Left renal cortex interstitium (tissue), 4 donors: ENCODE measurements around the gene PIKFYVE. TPM values are rescaled to one million over a fixed set of nuclear protein-coding genes. Genes with fewer than 3 reads are reported as not detected.
"Not testable (repeated sequence)": the region's sequence is repeated elsewhere in the genome, so short reads cannot be mapped to it uniquely, and the experiment has no call there.

Experiments used
- DNase-seq, 4 donors: peaks; one replicate each; pipeline ENCODE4 v3.0.0-alpha.2; 2013; ENCODE audit warnings: low read depth in 4 of 4, low spot score in 2 of 4, missing footprints in 1 of 4
- polyA plus RNA-seq, 4 donors: library from polyadenylated mRNA; unstranded; fragments of 120-200 nt; gene quantifications; one replicate each; pipeline ENCODE4 v1.2.1, GENCODE V29; 2013; ENCODE audit not compliant: insufficient read length in 4 of 4

PIKFYVE gene
- polyA plus RNA-seq, 4 donors = 20.7 to 31.8 (median 25.1) TPM

- no peak for DNase-seq
Measured at GRCh38 chr2:208300847-208301618, 35.0 kb downstream of the PIKFYVE start.

GRCh38 chr2:208304157-208304556, 38.1 kb downstream of the PIKFYVE start:
- DNase-seq = no peak

- no peak for DNase-seq
Measured at GRCh38 chr2:208304695-208305094, 38.6 kb downstream of the PIKFYVE start.

DNA sequence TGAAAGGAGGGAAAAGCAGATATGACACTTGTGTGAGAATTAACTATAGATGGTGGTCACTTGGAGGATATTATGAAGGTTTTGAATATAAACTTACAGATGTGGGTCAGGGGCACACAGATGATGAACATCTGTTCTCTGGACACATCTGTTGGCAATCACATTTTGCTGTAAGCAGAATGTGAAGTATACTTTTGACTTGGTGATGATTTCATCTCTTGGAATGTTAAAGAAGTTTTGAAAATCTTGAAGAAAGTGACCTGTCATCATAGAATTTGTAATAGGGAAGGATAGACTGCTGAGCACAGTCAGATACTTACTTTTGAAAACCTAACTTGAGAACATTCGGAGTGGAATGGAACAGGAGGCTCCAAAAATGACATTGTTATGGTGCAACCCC, 40.2 kb downstream of the PIKFYVE start:
- DNase-seq = no peak

DNA sequence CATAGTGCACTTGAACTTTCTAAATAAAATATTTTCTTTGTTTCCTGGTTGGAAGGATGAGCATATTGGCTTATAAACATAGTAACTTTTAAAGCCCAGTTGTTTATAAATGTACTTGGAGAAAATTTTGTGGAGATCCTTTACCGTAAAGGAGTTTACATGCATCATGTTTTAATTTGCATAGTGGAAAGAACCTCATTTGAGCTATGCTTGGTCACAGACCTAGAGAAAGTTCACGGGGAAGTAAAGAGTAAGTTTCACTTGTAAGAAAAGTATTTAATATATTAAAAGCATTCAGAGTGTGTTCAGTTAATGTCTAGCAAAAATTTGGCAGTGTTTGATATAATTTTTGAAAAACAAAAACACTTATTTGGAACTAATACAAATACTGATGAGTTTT, 45.3 kb downstream of the PIKFYVE start:
- no peak for DNase-seq

DNA sequence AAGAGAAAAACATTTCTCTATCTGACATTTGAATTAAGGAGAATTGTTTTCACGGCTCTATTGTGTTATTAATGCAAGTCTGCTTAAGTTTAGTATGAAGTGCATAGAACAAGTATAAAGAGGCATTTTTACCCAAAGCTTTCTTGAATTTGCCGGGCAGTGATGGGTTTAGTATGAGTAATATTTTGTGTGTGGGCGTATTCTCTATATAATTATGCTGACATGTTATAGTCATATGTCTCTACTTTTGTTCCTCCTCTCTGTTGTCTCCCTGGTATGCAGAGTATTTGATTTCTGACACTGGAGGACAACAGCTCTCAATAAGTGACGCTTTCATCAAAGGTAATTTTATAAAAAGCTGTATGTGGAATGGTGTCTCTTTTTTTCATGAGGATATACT, 45.9 kb downstream of the PIKFYVE start:
- no peak for DNase-seq

DNA sequence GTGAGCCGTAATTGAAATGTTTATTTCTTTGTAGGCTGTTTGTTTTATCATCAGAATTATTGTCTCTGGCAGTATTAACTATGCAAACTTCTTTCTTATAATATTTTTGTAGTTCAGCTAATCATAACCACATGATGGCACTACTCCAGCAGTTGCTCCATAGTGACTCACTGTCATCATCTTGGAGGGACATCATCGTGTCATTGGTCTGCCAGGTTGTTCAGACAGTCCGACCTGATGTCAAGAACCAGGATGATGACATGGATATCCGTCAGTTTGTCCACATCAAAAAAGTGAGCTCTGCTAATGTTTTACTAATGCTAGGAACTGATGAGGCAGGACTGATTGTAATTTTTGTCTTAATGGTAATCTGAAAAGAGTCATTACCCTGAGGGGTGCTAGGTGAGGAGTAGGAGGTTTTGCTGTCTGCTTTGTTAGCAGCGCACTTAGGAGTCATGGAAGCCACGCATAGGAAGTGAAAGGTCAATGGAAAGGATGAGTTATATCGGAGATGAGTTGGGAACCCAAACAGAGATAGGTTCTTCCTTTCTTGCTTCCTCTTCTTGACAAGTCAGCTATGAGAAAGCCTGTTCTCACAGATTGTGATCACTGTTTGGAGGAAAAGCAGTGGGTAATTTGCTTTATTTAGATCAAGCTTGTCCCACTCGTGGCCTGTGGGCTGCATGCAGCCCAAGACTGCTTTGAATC, 49.2 kb downstream of the PIKFYVE start:
- no peak for DNase-seq

DNA sequence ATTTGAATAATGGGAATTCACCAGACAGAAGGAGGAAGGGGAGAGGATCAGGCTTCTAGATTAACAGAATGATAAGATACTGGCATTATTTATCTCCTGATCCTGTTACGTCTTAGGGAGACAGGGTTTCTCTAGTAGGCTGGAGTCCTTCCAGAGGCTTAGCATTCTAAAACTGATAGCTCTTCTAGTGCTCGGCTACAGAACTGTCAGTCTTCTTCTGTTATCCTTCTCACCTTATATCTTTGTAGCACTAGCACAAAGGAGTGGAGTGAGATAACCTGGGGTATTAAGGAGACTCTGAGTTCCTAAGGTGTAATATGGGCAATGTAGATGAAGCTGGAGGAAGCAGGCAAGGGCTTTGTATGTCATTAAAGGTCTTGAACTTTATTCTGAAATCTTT, 52.1 kb downstream of the PIKFYVE start:
- no peak for DNase-seq

DNA sequence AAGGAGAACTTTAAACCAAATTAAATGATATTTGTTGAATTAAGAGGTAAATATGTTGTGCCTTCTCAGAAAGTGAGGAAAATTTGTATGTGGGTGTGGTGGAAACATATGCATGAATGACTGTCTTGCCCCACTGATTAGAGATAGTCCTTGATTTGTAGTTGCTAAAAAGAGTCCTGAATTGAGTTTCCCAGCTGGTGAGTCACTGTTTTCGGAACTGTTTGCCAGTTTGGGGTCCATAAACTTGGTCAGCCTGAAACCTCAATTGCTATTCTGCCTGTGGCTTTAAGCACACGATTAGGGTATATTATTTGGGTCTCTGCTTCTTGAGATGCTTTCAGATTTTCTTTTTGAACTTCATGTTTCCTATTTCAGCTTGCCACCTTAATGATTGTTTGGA, 53.3 kb downstream of the PIKFYVE start:
- DNase-seq = no peak

- DNase-seq = no peak
Measured at GRCh38 chr2:208320686-208321085, 54.6 kb downstream of the PIKFYVE start.

GRCh38 chr2:208326016-208326415, 60.0 kb downstream of the PIKFYVE start:
- DNase-seq = no peak

- DNase-seq = no peak
Measured at GRCh38 chr2:208329485-208329884, 63.4 kb downstream of the PIKFYVE start.

DNA sequence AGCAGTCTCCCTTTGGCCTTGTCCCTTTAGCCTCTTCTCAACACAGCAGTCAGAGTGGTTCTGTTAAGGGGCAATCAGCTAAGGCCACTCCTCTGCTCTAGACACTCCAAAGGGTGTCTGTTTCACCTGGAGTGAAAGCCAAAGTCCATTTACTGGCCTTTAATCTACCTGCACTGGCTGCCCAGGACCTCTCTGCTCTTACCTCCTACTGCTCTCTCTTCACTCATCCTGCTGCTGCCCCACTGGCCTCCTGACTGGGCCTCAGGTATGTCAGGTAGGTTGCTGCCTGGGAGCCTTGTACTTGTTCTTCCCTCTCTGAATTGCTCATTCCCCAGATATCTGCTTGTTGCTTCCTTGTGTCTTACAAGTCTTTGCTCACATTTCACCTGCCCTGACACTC, 68.2 kb downstream of the PIKFYVE start:
- DNase-seq = no peak

DNA sequence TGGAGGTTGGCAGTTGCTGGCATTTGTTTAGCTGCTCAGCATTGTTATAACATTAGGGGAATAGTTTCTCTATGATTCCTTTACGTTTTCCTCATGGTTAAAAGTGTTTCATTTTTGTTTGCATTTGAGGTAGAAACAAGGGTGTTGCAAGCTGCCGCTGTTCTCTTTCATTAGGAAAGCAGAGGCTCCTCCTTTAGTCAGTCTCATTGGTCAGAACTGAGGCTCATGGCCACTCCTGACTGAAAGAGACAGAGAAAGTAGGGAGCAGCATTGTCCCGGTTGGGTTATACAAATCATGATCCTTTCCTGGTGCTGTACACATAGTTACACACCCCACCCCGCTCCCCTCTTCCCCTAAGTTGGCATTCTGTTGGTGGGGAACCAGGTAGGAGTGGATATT, 80.7 kb downstream of the PIKFYVE start:
- no peak for DNase-seq

GRCh38 chr2:208350610-208351009, 84.6 kb downstream of the PIKFYVE start:
- no peak for DNase-seq

DNA sequence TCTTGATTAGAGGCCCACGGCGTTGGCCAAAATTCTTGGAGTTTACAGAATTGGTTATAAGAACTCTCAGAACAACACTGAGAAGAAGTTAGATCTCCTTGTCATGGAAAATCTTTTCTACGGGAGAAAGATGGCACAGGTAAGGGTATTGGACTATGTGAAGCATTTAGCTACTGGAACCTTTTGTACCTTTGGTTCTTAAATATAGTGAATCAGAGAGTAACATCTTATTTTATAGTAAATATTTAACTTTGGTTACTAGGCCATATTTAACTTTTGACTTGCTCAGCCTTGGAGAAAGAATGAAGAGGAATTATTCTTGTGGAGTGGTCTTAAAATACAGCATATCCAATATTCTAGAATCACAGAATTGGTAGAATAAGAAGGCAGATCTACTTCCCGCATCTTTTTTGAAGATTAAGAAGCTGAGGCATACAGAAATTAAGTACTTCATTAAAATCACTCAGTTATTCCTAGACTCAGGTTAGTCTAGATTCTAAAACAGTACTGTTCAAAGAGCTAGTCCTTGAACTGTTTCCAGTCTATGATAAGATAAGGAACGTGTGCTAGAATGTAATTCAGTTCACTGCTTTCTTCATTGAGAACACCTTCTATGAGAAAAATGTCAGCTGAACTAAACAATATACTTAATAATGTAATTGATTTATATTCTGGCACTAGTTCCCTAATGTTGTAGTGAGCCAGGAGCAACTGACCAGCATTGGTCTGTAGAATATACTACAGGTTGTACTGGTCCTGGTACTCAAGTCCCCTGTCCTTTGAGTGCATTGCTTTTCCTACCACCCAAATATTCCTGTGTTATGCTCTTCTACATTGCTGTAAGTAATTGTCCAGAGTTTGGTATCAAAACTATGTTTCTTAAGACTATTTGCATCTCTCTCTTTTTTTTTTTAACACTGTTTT, 86.9 kb downstream of the PIKFYVE start:
- DNase-seq = no peak

- DNase-seq = no peak
Measured at GRCh38 chr2:208354964-208355381, 88.9 kb downstream of the PIKFYVE start.

GRCh38 chr2:208356420-208356819, 90.4 kb downstream of the PIKFYVE start:
- not testable (repeated sequence) for DNase-seq

DNA sequence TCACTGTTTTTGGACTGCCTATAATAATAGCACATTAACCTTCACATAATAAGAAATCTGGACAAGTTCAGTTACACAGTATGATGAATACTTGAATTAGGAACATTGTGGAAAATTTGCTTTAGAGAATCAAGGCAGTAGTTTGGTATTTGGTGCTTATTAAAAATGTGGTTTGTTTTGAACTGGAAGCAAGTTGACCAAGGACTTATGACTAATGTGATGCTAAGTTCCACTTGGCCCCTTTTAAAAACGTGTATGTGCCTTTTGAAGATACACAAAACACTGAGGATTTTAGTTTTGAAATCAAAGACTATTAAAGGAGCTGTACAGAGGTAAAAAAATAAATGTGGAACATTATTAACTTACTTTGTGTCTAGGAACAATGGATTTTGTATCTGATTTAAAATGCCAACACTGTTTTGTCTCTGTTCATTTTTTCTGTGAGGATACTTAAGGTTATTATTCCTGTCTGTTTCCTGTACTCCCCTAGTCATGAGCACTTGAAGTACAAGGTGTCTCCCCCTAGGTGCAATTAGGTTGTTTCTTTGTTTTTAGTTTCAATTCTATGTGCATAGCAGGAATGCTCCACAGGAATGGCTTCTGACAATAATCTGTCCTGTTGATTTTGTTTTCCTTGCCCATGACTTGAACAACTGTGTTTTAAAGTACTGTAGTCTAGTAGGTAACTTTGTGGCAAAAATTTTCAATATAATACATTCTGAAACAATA, 91.0 kb downstream of the PIKFYVE start:
- DNase-seq = no peak
